ENCODE data around the gene TACO1. TPM values are rescaled to one million over a fixed set of nuclear protein-coding genes. Genes with fewer than 3 reads are reported as not detected.

The TACO1 gene
- total and polyA plus RNA-seq, 2 experiments from 2014 or later = 15.4 to 19.9 TPM

DNA sequence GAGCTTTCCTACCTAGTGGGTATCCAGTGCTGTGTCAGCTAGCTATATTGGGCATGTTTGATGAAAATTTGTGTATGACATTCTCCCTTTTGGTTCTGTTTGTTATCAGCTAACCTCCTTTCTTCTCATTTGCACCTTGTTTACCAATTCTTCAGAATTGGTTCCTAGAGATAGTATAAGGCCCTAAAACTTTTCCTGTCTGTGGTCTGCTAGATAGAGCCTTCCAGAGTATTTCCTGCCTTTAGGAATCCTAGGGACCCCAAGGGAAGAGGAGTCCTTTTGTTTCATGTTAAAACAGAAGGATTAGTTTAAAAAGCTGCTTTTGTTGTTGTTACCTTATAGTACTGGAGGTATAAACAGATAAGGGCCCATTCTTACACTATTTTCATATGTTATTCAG, 33.0 kb downstream of the TACO1 start (continued):
- TF ChIP-seq, protein P1, sequence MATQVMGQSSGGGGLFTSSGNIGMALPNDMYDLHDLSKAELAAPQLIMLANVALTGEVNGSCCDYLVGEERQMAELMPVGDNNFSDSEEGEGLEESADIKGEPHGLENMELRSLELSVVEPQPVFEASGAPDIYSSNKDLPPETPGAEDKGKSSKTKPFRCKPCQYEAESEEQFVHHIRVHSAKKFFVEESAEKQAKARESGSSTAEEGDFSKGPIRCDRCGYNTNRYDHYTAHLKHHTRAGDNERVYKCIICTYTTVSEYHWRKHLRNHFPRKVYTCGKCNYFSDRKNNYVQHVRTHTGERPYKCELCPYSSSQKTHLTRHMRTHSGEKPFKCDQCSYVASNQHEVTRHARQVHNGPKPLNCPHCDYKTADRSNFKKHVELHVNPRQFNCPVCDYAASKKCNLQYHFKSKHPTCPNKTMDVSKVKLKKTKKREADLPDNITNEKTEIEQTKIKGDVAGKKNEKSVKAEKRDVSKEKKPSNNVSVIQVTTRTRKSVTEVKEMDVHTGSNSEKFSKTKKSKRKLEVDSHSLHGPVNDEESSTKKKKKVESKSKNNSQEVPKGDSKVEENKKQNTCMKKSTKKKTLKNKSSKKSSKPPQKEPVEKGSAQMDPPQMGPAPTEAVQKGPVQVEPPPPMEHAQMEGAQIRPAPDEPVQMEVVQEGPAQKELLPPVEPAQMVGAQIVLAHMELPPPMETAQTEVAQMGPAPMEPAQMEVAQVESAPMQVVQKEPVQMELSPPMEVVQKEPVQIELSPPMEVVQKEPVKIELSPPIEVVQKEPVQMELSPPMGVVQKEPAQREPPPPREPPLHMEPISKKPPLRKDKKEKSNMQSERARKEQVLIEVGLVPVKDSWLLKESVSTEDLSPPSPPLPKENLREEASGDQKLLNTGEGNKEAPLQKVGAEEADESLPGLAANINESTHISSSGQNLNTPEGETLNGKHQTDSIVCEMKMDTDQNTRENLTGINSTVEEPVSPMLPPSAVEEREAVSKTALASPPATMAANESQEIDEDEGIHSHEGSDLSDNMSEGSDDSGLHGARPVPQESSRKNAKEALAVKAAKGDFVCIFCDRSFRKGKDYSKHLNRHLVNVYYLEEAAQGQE (IDR thresholded peaks at IDR 0.05; ENCODE audit: unreplicated experiment) = no peak
- no peak for TF ChIP-seq STAT1 (IDR thresholded peaks at IDR 0.05; ENCODE audit: unreplicated experiment)
- TF ChIP-seq, protein P2, sequence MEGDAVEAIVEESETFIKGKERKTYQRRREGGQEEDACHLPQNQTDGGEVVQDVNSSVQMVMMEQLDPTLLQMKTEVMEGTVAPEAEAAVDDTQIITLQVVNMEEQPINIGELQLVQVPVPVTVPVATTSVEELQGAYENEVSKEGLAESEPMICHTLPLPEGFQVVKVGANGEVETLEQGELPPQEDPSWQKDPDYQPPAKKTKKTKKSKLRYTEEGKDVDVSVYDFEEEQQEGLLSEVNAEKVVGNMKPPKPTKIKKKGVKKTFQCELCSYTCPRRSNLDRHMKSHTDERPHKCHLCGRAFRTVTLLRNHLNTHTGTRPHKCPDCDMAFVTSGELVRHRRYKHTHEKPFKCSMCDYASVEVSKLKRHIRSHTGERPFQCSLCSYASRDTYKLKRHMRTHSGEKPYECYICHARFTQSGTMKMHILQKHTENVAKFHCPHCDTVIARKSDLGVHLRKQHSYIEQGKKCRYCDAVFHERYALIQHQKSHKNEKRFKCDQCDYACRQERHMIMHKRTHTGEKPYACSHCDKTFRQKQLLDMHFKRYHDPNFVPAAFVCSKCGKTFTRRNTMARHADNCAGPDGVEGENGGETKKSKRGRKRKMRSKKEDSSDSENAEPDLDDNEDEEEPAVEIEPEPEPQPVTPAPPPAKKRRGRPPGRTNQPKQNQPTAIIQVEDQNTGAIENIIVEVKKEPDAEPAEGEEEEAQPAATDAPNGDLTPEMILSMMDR (conservative IDR thresholded peaks at IDR 0.05; ENCODE audit: low read depth in 2 of 2) = no peak
- no peak for TF ChIP-seq POLR2AphosphoS5 (IDR thresholded peaks at IDR 0.05; ENCODE audit: low read depth)
- TF ChIP-seq JUNB (IDR thresholded peaks at IDR 0.05; ENCODE audit: unreplicated experiment) = no peak

DNA sequence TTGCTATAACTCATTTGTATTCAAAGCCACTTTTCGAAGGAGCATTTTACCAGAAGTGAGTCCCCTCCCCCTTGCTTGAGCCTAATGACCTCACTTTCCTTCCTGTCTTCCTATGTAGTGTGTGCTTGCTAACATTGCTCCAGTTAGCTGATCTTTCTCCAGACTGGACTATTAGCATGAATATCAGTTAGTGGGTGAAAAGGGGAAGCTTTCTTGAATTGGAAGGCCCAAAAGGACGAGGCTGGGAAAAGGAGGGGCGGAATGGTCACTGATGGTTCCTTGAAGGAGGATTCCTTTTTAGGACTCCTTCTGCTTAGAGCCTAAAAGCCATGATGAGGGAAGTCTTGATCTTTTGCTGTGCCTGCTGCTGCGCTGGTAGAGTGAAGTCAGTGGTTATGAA, 33.5 kb downstream of the TACO1 start:
- peak; percentile 48 for DNase-seq (ENCODE audit: low spot score)
- Histone ChIP-seq H3K4me2 (peak overlapping the region; percentile 25; the same call in 1 of the 2 replicates), H2AFZ (no peak overlapping the region), H3K4me3 (peak overlapping the region; percentile 6; the same call in 1 of the 2 replicates), H3K9me2 (ENCODE audit: insufficient read depth) (no peaks in the 10 kb centered on the region), H3K36me3 (ENCODE audit: insufficient read depth) (no peaks in the 10 kb centered on the region), H3F3A (replicated peaks; ENCODE audit: low read depth) (no peaks in the 10 kb centered on the region), H3K4me1 (ENCODE audit: insufficient read depth) (peaks cover 24% of the 10 kb centered on the region), H4K20me1 (replicated peaks; ENCODE audit: insufficient read depth) (peaks cover 14% of the 10 kb centered on the region; the same call in 1 of the 2 replicates), H3K27me3 (ENCODE audit: insufficient read depth) (no peaks in the 10 kb centered on the region), H3K27ac (ENCODE audit: low read depth) (peak overlapping the region; percentile 57; the same call in 1 of the 2 replicates), H3K79me2 (replicated peaks; ENCODE audit: insufficient read depth) (peaks cover 20% of the 10 kb centered on the region)
- H3K4me1 Mint-ChIP-seq = peaks cover 23% of the 10 kb centered on the region
- TF ChIP-seq, protein P2 (conservative IDR thresholded peaks at IDR 0.05; ENCODE audit: low read depth in 2 of 2) = no peak
- TF ChIP-seq, protein P1 (IDR thresholded peaks at IDR 0.05; ENCODE audit: unreplicated experiment) = no peak
- TF ChIP-seq EZH2phosphoT487 (IDR thresholded peaks at IDR 0.05; ENCODE audit: unreplicated experiment) (no peak), JUNB (IDR thresholded peaks at IDR 0.05; ENCODE audit: unreplicated experiment) (no peak), EZH2 (IDR thresholded peaks at IDR 0.05; ENCODE audit: low read depth, unreplicated experiment) (no peak), STAT1 (IDR thresholded peaks at IDR 0.05; ENCODE audit: unreplicated experiment) (no peak), NANOG (IDR thresholded peaks at IDR 0.05; ENCODE audit: borderline replicate concordance) (no peak), POLR2AphosphoS5 (IDR thresholded peaks at IDR 0.05; ENCODE audit: low read depth) (no peak), CREB1 (CRISPR knock-in tag; IDR thresholded peaks at IDR 0.05; ENCODE audit: low read depth) (no peak), ZNF331 (CRISPR knock-in tag; IDR thresholded peaks at IDR 0.05; ENCODE audit: low read depth) (no peak), ZNF114 (CRISPR knock-in tag; IDR thresholded peaks at IDR 0.05) (no peak)
- TF ChIP-seq, protein P3, sequence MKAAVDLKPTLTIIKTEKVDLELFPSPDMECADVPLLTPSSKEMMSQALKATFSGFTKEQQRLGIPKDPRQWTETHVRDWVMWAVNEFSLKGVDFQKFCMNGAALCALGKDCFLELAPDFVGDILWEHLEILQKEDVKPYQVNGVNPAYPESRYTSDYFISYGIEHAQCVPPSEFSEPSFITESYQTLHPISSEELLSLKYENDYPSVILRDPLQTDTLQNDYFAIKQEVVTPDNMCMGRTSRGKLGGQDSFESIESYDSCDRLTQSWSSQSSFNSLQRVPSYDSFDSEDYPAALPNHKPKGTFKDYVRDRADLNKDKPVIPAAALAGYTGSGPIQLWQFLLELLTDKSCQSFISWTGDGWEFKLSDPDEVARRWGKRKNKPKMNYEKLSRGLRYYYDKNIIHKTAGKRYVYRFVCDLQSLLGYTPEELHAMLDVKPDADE (IDR thresholded peaks at IDR 0.05) = no peak
- H3K27ac Mint-ChIP-seq = peak overlapping the region; percentile 89
- H3K9me3 Mint-ChIP-seq = no peaks in the 10 kb centered on the region
- no peaks in the 10 kb centered on the region for H3K27me3 Mint-ChIP-seq (ENCODE audit: insufficient read depth, low read depth, poor library complexity)
- H3K4me3 Mint-ChIP-seq = no peak overlapping the region
- H3K36me3 Mint-ChIP-seq (ENCODE audit: low read depth) = peaks cover 8% of the 10 kb centered on the region; the same call in 2 of the 3 replicates
- ATAC-seq = peak; percentile 62

All from GM23338 (cell line).